ENCODE data around the gene TMEM9.

GRCh38 chr1:201154389-201155165 lies at the start of gene TMEM9:
- no peak for TF ChIP-seq POLR2A (IDR thresholded peaks at IDR 0.05; ENCODE audit: low read length)
- no peak for TF ChIP-seq GATA1 (IDR thresholded peaks at IDR 0.05; ENCODE audit: low read depth, low read length)
